ENCODE results near the gene NAV2. TPM values are rescaled to one million over a fixed set of nuclear protein-coding genes. Genes with fewer than 3 reads are reported as not detected.

The NAV2 gene
- polyA plus RNA-seq, 3 donors: not detected

DNA sequence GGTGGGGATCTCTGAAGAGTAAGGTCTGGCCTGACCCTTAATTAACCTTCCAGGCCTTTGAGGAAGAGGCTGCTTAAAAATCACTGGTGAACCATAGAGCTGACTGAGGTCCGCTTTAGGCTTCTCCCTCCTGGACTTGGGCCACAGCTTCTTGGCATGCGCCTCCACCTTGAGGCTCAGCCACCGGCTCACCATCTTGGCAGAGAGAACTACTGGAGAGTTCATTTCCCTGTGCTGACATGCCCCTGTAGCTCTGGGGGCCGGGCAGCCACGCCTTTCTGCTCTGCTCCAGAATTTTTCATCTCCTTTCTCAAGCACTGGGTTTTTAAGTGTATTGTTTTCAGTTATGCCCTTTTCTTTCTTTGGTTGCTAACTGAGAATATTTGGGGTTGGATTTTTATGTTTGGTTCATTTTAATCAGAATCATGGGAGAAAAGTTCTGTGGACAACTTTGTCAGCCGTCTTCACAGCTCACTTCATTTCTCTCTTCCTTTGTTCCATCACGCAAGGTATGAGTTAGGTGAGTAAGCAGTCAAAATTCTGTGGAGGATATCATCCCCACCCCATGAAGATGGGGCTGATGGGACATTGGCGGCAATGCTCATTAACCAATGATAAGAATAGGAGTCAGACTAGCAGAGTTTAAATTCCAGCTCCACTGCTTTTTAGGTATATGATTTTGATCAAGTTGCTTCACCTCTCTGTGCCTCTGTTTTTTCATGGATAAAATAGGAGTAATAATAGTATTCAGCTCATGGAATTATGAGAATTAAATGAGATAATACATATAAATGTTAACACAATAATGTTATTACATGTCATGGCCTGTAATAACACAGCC is 343.7 kb downstream of the NAV2 start:
- H4K20me1 ChIP-seq (ENCODE audit: insufficient read depth, low read length): no peaks in the 10 kb centered on the region
- Mint-ChIP-seq H3K27ac (no peak overlapping the region), H3K4me1 (no peaks in the 10 kb centered on the region), H3K9me3 (no peaks in the 10 kb centered on the region), H3K36me3 (no peaks in the 10 kb centered on the region), H3K27me3 (ENCODE audit: low read depth in 3 of 3) (no peaks in the 10 kb centered on the region), H3K4me3 (no peak overlapping the region)
- H3K9me3 ChIP-seq (replicated peaks in 1 of 2; ENCODE audit: control insufficient read depth in 1 of 2, insufficient read depth in 1 of 2, low read length in 2 of 2): no peaks in the 10 kb centered on the region
- H3K4me1 ChIP-seq (ENCODE audit: control insufficient read depth in 1 of 2, insufficient read depth in 2 of 2, low read length in 2 of 2): no peaks in the 10 kb centered on the region
- intact Hi-C loops (cut with micrococcal nuclease): no loop called here
- no peak overlapping the region for H3K4me2 ChIP-seq (replicated peaks; ENCODE audit: extremely low read depth, low read length, poor library complexity, severe bottlenecking)
- H3K36me3 ChIP-seq (replicated peaks in 1 of 2; ENCODE audit: control insufficient read depth in 1 of 2, insufficient read depth in 2 of 2, low read length in 2 of 2): no peaks in the 10 kb centered on the region
- H2AFZ ChIP-seq (ENCODE audit: insufficient read depth, low read depth, low read length, poor library complexity, severe bottlenecking): no peak overlapping the region
- H3K27ac ChIP-seq (ENCODE audit: low read depth in 1 of 2, low read length in 2 of 2): no peak overlapping the region
- H3K4me3 ChIP-seq (replicated peaks in 1 of 3; ENCODE audit: low read depth in 2 of 3, low read length in 3 of 3): no peak overlapping the region
- TF ChIP-seq, protein P1, sequence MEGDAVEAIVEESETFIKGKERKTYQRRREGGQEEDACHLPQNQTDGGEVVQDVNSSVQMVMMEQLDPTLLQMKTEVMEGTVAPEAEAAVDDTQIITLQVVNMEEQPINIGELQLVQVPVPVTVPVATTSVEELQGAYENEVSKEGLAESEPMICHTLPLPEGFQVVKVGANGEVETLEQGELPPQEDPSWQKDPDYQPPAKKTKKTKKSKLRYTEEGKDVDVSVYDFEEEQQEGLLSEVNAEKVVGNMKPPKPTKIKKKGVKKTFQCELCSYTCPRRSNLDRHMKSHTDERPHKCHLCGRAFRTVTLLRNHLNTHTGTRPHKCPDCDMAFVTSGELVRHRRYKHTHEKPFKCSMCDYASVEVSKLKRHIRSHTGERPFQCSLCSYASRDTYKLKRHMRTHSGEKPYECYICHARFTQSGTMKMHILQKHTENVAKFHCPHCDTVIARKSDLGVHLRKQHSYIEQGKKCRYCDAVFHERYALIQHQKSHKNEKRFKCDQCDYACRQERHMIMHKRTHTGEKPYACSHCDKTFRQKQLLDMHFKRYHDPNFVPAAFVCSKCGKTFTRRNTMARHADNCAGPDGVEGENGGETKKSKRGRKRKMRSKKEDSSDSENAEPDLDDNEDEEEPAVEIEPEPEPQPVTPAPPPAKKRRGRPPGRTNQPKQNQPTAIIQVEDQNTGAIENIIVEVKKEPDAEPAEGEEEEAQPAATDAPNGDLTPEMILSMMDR (IDR thresholded peaks at IDR 0.05): no peak
- DNase-seq: no peak
- WGBS (ENCODE audit: insufficient coverage): 97% methylated on average over 3 of the region's 8 CpGs
- no peak overlapping the region for H3K9ac ChIP-seq (ENCODE audit: insufficient read depth, low read length, poor library complexity, severe bottlenecking)
- no peaks in the 10 kb centered on the region for H3K27me3 ChIP-seq (ENCODE audit: control insufficient read depth in 2 of 2, insufficient read depth in 2 of 2, low read length in 2 of 2)
- no peaks in the 10 kb centered on the region for H3K79me2 ChIP-seq (ENCODE audit: insufficient read depth, low read length)

DNA sequence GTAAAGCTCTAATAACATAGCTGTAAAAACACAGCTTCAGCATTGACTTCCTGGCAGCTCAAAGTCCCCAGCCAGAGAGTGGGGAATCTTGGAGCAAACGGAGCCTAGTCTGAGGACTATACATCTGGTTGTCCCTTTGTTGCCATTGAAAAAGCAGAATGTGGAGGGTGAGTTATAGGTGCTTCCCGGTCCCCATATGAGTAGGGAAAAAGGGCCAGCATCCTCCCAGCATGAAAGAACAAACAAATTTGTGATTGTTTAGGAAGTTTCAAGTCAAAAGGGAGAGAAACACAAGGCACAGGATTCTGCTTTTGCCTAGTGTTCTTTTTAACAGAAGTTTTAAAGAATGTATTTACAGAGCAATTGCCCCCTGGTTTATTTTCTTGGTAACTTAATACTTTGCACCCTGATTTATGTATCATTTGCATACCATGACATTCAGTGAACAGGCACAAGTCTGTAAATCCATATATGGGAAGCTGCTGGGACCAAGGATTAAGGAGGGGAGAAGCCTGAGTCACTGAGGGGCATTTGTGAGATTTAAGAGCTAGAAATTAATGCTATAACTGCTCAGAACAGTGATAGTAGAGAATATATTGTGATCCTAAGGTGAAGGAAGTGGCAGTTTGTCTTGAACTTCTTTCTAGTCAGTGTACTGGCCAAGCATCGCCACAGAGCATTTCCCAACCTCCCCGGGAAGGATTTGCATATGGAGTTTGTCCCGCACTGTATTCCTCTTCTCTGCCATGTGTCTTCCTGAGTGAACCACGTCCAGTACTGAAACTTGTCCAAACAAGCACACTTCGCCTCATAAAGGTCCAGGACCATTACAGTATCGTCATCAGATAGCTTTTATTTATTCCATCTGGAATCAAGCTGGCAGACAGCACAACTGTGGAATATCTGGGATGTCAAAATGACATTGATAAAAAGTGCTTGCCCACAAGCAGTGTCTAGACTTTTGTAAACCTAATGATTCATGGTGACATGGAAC is 344.6 kb downstream of the NAV2 start:
- Histone ChIP-seq H3K4me3 (replicated peaks in 1 of 3; ENCODE audit: low read depth in 2 of 3, low read length in 3 of 3) (no peak overlapping the region), H3K27me3 (ENCODE audit: control insufficient read depth in 2 of 2, insufficient read depth in 2 of 2, low read length in 2 of 2) (no peaks in the 10 kb centered on the region), H3K4me2 (replicated peaks; ENCODE audit: extremely low read depth, low read length, poor library complexity, severe bottlenecking) (no peak overlapping the region), H3K79me2 (ENCODE audit: insufficient read depth, low read length) (no peaks in the 10 kb centered on the region), H2AFZ (ENCODE audit: insufficient read depth, low read depth, low read length, poor library complexity, severe bottlenecking) (no peak overlapping the region), H3K27ac (ENCODE audit: low read depth in 1 of 2, low read length in 2 of 2) (no peak overlapping the region), H3K9me3 (replicated peaks in 1 of 2; ENCODE audit: control insufficient read depth in 1 of 2, insufficient read depth in 1 of 2, low read length in 2 of 2) (no peaks in the 10 kb centered on the region), H3K9ac (ENCODE audit: insufficient read depth, low read length, poor library complexity, severe bottlenecking) (no peak overlapping the region), H3K36me3 (replicated peaks in 1 of 2; ENCODE audit: control insufficient read depth in 1 of 2, insufficient read depth in 2 of 2, low read length in 2 of 2) (no peaks in the 10 kb centered on the region), H3K4me1 (ENCODE audit: control insufficient read depth in 1 of 2, insufficient read depth in 2 of 2, low read length in 2 of 2) (no peaks in the 10 kb centered on the region), H4K20me1 (ENCODE audit: insufficient read depth, low read length) (no peaks in the 10 kb centered on the region)
- H3K27ac Mint-ChIP-seq: no peak overlapping the region
- no peak overlapping the region for H3K4me3 Mint-ChIP-seq
- TF ChIP-seq, protein P1 (IDR thresholded peaks at IDR 0.05): no peak
- H3K27me3 Mint-ChIP-seq (ENCODE audit: low read depth in 3 of 3): no peaks in the 10 kb centered on the region
- DNase-seq: no peak
- no peaks in the 10 kb centered on the region for H3K4me1 Mint-ChIP-seq
- intact Hi-C loops (cut with micrococcal nuclease): no loop called here
- no peaks in the 10 kb centered on the region for H3K36me3 Mint-ChIP-seq
- WGBS (ENCODE audit: insufficient coverage): 85% methylated on average over 7 of the region's 8 CpGs
- no peaks in the 10 kb centered on the region for H3K9me3 Mint-ChIP-seq

All from CD14-positive monocyte (primary cell).